Thoracic aorta (tissue), 2 donors: Measurements from ENCODE around the gene SLFN12L. TPM values are rescaled to one million over a fixed set of nuclear protein-coding genes. Genes with fewer than 3 reads are reported as not detected.
"Not testable (repeated sequence)": the region's sequence is repeated elsewhere in the genome, so short reads cannot be mapped to it uniquely, and the experiment has no call there.

ENCODE experiments used
- ATAC-seq: fragments of 150-250 bp; one replicate; pipeline ENCODE4 v1.8.0; 2017; ENCODE audit warnings: low read depth; ENCODE audit not compliant: insufficient number of reproducible peaks, low FRiP score
- DNase-seq: peaks from one replicate; pipeline ENCODE4 v3.0.0-alpha.2; 2020; ENCODE audit warnings: low spot score
- H3K27ac ChIP-seq, 2 donors: fragments of 200-600 bp; sonication (generic); 1 replicate in 1 of 2; 2 replicates in 1 of 2; pipeline ENCODE4 v1.5.1; 2016; ENCODE audit warnings: mild to moderate bottlenecking in 2 of 2, moderate library complexity in 2 of 2
- H3K27me3 ChIP-seq: fragments of 200-600 bp; sonication (generic); replicated peaks from 2 replicates; pipeline ENCODE4 v1.6.0; 2016; ENCODE audit warnings: mild to moderate bottlenecking; ENCODE audit not compliant: insufficient read depth
- H3K36me3 ChIP-seq: fragments of 200-600 bp; sonication (generic); one replicate; pipeline ENCODE4 v1.5.1; 2016
- H3K4me1 ChIP-seq, 2 donors: fragments of 200-600 bp; sonication (generic); 1 replicate in 1 of 2; 2 replicates in 1 of 2; pipeline versions ENCODE4 v1.5.1 to v1.6.0; 2016; ENCODE audit warnings: low read depth in 2 of 2, mild to moderate bottlenecking in 1 of 2; ENCODE audit not compliant: control insufficient read depth in 1 of 2
- H3K4me3 ChIP-seq: fragments of 200-600 bp; sonication (generic); 2 replicates; pipeline ENCODE4 v1.5.1; 2016; ENCODE audit warnings: mild to moderate bottlenecking
- H3K9me3 ChIP-seq: fragments of 200-600 bp; sonication (generic); 2 replicates; pipeline ENCODE4 v1.5.1; 2016
- total RNA-seq, 2 donors: library from RNA; depleted of rRNA; stranded (reverse); fragments of >200 nt; gene quantifications; one replicate each; pipeline versions ENCODE4 v1.1.0 to v1.2.3, GENCODE V29; 2016
- TF ChIP-seq, protein P1 (sequence below): fragments of 200-600 bp; sonication (generic); IDR thresholded peaks from one replicate; pipeline ENCODE4 v1.5.1; 2019; ENCODE audit warnings: antibody characterized with exemption

SLFN12L gene
- total RNA-seq, 2 donors from 2014 or later: 4.1 to 4.2 TPM

DNA sequence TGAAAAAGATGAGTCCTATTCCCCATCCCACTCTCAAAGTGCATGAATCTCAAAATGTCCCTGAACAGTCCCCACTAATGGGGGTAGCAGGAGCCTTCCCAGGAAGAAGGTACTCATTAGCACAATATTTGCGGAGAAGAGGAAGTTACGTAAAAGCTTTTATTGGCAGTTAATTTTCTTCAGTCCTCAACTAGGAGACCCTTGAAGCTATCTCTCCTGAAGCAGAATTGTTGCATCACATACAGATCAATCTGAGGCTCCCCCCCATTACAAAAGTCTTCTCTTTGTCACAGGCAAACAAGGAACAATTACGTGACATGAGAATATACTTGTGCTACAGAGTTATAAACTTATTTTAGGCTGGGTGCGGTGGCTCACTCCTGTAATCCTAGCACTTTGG is 14.2 kb downstream of the SLFN12L start:
- Histone ChIP-seq H3K4me3 (no peak overlapping the region), H3K27me3 (no peaks in the 10 kb centered on the region), H3K9me3 (no peaks in the 10 kb centered on the region), H3K4me1 (no peaks in the 10 kb centered on the region), H3K27ac (no peak overlapping the region), H3K36me3 (no peaks in the 10 kb centered on the region)
- TF ChIP-seq, protein P1, sequence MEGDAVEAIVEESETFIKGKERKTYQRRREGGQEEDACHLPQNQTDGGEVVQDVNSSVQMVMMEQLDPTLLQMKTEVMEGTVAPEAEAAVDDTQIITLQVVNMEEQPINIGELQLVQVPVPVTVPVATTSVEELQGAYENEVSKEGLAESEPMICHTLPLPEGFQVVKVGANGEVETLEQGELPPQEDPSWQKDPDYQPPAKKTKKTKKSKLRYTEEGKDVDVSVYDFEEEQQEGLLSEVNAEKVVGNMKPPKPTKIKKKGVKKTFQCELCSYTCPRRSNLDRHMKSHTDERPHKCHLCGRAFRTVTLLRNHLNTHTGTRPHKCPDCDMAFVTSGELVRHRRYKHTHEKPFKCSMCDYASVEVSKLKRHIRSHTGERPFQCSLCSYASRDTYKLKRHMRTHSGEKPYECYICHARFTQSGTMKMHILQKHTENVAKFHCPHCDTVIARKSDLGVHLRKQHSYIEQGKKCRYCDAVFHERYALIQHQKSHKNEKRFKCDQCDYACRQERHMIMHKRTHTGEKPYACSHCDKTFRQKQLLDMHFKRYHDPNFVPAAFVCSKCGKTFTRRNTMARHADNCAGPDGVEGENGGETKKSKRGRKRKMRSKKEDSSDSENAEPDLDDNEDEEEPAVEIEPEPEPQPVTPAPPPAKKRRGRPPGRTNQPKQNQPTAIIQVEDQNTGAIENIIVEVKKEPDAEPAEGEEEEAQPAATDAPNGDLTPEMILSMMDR: no peak
- no peak for DNase-seq
- ATAC-seq: no peak

DNA sequence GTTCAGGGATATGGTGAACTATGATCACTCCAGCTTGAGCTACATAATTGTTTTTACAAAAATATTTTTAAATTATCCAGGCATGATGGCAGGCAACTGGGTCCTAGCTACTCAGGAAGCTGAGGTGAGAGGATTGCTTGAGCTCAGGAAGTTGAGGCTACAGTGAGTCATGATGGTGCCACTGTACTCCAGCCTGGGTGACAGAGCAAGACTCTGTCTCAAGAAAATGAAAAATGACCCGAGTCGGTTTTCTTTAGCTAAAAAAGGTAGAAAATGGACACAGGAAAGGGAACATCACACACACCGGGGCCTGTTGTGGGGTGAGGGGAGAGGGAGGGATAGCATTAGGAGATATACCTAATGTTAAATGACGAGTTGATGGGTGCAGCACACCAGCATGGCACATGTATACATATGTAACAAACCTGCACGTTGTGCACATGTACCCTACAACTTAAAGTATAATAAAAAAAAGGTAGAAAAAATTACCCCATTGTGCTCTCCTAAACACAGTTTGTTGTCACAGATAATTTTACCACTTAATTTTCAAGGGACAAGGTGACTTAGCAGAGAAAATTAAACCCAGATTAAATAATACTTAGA is 15.7 kb downstream of the SLFN12L start:
- not testable (repeated sequence) for H3K4me3 ChIP-seq, H3K27ac ChIP-seq, ATAC-seq, H3K36me3 ChIP-seq, H3K27me3 ChIP-seq, DNase-seq, H3K4me1 ChIP-seq, H3K9me3 ChIP-seq

DNA sequence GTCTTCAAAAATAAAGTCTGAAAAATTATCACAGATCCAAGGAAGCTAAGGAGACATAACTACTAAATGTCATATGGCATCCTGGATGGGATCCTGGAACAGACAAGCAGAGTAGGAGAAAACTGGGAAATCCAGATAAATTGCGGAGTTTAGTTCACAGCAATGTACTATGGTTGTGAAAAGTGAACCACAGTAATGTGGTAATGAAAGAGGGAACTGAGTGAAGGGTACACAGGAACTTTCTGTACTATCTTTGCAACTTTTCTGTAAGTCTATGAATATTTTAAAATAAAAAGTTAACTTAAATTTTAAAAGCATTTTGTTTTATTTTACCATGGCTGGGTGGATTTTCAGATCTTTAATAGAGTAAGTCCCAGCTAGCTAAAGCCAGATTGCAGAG is 16.3 kb downstream of the SLFN12L start:
- TF ChIP-seq, protein P1: no peak
- H3K36me3 ChIP-seq: no peaks in the 10 kb centered on the region
- H3K9me3 ChIP-seq: no peaks in the 10 kb centered on the region
- H3K27me3 ChIP-seq: no peaks in the 10 kb centered on the region
- ATAC-seq (no peak), DNase-seq (no peak)
- H3K4me1 ChIP-seq: no peaks in the 10 kb centered on the region
- no peak overlapping the region for H3K4me3 ChIP-seq
- H3K27ac ChIP-seq: no peak overlapping the region

DNA sequence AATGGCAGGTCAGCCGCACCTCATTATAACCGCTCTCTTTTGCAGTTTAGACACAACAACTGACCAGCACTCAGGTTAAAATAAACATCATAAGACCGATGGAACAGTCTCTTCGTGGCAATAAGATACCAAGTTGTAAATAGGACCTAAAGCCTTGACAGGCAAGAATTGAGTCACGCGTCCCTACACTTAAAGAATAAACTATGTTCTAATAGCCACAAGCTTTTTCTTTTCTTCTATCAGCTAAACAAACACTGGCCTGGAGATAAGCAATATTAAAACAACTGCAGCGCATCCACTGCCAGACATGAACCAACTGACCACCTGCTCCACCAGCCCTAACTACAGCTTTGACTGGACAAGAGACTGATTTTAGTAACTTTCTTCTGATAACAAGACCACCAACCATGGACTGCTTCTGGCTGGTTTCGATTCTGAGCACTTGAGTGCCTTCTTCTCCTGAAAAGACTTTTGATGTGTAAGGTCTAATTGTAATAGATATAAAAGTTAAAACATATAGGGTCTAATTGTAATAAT is 17.5 kb downstream of the SLFN12L start:
- Histone ChIP-seq H3K4me3 (no peak overlapping the region), H3K27ac (no peak overlapping the region), H3K9me3 (no peaks in the 10 kb centered on the region), H3K27me3 (no peaks in the 10 kb centered on the region), H3K4me1 (no peaks in the 10 kb centered on the region), H3K36me3 (no peaks in the 10 kb centered on the region)
- DNase-seq: no peak
- TF ChIP-seq, protein P1: no peak
- no peak for ATAC-seq

DNA sequence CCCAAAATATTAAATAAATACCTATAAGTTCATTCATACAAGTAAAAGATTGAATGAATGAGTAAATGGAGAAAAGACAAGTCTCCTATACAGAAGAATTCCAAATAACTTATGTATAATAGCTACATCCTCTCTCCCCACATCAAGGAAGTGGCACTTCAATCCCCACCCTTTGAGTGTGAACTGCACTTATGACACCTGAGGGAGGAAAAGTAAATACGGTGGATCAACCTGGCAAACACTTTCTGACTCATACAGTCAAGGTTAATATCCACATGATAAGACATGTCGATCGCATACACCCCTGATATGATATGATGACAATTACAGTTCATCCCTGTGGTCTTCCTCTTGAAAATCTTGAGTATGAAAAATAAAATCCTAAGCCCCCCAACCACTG is 18.0 kb downstream of the SLFN12L start:
- TF ChIP-seq, protein P1: no peak
- no peaks in the 10 kb centered on the region for H3K4me1 ChIP-seq
- ATAC-seq (no peak), DNase-seq (no peak)
- no peaks in the 10 kb centered on the region for H3K27me3 ChIP-seq
- H3K4me3 ChIP-seq: no peak overlapping the region
- H3K36me3 ChIP-seq: no peaks in the 10 kb centered on the region
- no peak overlapping the region for H3K27ac ChIP-seq
- no peaks in the 10 kb centered on the region for H3K9me3 ChIP-seq

DNA sequence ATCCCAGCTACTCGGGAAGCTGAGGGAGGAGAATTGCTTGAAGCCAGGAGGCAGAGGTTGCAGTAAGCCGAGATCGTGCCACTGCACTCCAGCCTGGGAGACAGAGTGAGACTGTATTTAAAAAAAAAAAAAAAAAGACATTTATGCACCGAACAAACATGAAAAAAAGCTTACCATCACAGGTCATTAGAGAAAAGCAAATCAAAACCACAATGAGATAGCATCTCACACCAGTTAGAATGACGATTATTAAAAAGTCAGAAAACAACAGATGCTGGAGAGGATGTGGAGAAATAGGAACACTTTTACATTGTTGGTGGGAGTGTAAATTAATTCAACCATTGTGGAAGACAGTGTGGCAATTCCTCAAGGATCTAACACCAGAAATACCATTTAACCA is 19.0 kb downstream of the SLFN12L start:
- H3K27ac ChIP-seq, H3K9me3 ChIP-seq, ATAC-seq, DNase-seq, H3K27me3 ChIP-seq, H3K4me3 ChIP-seq, H3K36me3 ChIP-seq, H3K4me1 ChIP-seq: not testable (repeated sequence)
